Measurements from ENCODE around the gene UBE3A. TPM values are rescaled to one million over a fixed set of nuclear protein-coding genes. Genes with fewer than 3 reads are reported as not detected.

UBE3A gene
- total and polyA plus RNA-seq, 9 of the 15 experiments (the other 6 are each of a cell fraction or from before 2014, with no cell fraction given), result 29.3 to 103 (median 60.2) TPM

DNA sequence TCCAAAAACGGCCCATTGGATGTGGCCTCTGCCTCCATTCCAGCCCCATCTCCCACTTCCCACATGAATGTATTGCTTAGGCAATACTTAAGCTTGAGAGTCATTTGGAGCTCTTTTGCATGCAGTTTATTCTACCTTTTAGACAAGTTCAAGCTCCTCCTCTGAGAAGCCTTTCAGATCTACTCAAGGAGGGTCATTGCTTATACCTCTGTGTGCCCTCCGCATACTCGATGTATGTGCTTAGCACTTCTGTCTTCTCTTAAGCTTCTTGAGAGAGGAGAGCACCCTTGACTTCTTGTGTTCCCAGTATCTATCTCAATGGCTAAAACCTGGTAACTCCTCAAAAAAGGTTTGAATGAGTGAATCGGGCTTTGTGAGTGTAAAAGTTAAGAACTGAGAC lies 6.6 kb upstream of the UBE3A start (continued):
- TF ChIP-seq ATF1 (CRISPR knock-in tag; IDR thresholded peaks at IDR 0.05) (no peak), ATF1 (tag; IDR thresholded peaks at IDR 0.05) (no peak), SPI1 (IDR thresholded peaks at IDR 0.05; ENCODE audit: borderline replicate concordance, low read depth, low read length) (no peak), FOXA3 (CRISPR knock-in tag; conservative IDR thresholded peaks at IDR 0.05 in 1 of 2, IDR thresholded peaks at IDR 0.05 in 1 of 2) (no peak), NFIX (CRISPR knock-in tag; IDR thresholded peaks at IDR 0.05; ENCODE audit: low read depth) (no peak), ADNP (tag; IDR thresholded peaks at IDR 0.05) (no peak), NONO (IDR thresholded peaks at IDR 0.05; ENCODE audit: low read depth in 2 of 2, low read length in 1 of 2) (no peak), ZNF24 (IDR thresholded peaks at IDR 0.05) (no peak), MCM5 (IDR thresholded peaks at IDR 0.05; ENCODE audit: low read depth) (no peak), LARP7 (IDR thresholded peaks at IDR 0.05) (no peak), BRD9 (IDR thresholded peaks at IDR 0.05; ENCODE audit: low read depth, partially characterized antibody) (no peak)
- TF ChIP-seq, protein P1, sequence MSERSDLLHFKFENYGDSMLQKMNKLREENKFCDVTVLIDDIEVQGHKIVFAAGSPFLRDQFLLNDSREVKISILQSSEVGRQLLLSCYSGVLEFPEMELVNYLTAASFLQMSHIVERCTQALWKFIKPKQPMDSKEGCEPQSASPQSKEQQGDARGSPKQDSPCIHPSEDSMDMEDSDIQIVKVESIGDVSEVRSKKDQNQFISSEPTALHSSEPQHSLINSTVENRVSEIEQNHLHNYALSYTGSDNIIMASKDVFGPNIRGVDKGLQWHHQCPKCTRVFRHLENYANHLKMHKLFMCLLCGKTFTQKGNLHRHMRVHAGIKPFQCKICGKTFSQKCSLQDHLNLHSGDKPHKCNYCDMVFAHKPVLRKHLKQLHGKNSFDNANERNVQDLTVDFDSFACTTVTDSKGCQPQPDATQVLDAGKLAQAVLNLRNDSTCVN (CRISPR knock-in tag; IDR thresholded peaks at IDR 0.05), result no peak

DNA sequence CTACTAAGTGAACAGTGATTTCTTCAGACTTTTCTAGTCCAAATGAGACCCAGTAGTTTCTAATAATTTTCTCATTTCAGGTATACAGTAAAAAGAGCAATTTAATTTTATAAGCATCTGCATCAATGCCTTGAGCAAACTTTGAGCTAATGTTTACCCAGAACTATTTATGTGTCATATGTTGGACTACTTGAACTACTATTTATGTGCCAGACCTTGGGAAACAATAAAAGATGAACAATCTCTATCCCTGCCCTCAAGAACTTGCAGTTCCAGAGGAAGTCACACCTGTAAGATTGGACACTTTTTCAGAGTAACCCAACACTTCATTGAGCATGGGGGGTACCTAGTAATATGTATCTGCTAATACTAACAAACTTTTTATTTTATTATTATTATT lies 2.3 kb upstream of the UBE3A start:
- no TSS peak for BruUV-seq (replicated peaks)
- no peak for ATAC-seq
- Histone ChIP-seq H3K27ac (ENCODE audit: extremely low read depth, low read depth, low read length) (no peak overlapping the region), H3K4me3 (no peak overlapping the region), H3K4me1 (replicated peaks in 1 of 2; ENCODE audit: control insufficient read depth in 2 of 2, insufficient read depth in 2 of 2, low read length in 2 of 2) (peaks cover 4 to 5% of the 10 kb centered on the region in 2 experiments; a peak in 1 of 5 replicates), H3K79me2 (ENCODE audit: control insufficient read depth, insufficient read depth, low read length) (peaks cover 32% of the 10 kb centered on the region), H3K9ac (ENCODE audit: insufficient read depth in 1 of 2, low read depth in 2 of 2, low read length in 2 of 2) (no peak overlapping the region), H2AFZ (ENCODE audit: low read depth, low read length) (no peak overlapping the region), H3K9me3 (replicated peaks; ENCODE audit: control insufficient read depth, insufficient read depth, low read depth, low read length) (no peaks in the 10 kb centered on the region), H3K9me1 (ENCODE audit: control insufficient read depth, insufficient read depth, low read length) (no peaks in the 10 kb centered on the region), H3K27me3 (ENCODE audit: control insufficient read depth in 2 of 2, insufficient read depth in 2 of 2, low read length in 2 of 2) (no peaks in the 10 kb centered on the region), H4K20me1 (replicated peaks; ENCODE audit: control insufficient read depth, insufficient read depth, low read length) (peaks cover 19% of the 10 kb centered on the region; the same call in 1 of the 2 replicates), H3K4me2 (ENCODE audit: insufficient read depth, low read length) (no peak overlapping the region), H3K36me3 (ENCODE audit: control insufficient read depth, insufficient read depth, low read length) (peaks cover 10% of the 10 kb centered on the region; the same call in 1 of the 3 replicates)
- POLR2A ChIA-PET, result no interaction called here
- in situ Hi-C loops (cut with MboI) (no loop called here), intact Hi-C loops (cut with micrococcal nuclease) (no loop called here)
- TF ChIP-seq ELF1 (tag; IDR thresholded peaks at IDR 0.05), result no peak
- no peak for TF ChIP-seq ETS2 (tag; IDR thresholded peaks at IDR 0.05; ENCODE audit: borderline replicate concordance, poor library complexity, severe bottlenecking)
- TF ChIP-seq SP2 (IDR thresholded peaks at IDR 0.05; ENCODE audit: extremely low read depth, low read depth, low read length, poor library complexity, severe bottlenecking), result no peak
- no peak for TF ChIP-seq ZNF224 (CRISPR knock-in tag; IDR thresholded peaks at IDR 0.05)
- TF ChIP-seq, protein P2, sequence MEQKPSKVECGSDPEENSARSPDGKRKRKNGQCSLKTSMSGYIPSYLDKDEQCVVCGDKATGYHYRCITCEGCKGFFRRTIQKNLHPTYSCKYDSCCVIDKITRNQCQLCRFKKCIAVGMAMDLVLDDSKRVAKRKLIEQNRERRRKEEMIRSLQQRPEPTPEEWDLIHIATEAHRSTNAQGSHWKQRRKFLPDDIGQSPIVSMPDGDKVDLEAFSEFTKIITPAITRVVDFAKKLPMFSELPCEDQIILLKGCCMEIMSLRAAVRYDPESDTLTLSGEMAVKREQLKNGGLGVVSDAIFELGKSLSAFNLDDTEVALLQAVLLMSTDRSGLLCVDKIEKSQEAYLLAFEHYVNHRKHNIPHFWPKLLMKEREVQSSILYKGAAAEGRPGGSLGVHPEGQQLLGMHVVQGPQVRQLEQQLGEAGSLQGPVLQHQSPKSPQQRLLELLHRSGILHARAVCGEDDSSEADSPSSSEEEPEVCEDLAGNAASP (IDR thresholded peaks at IDR 0.05), result no peak
- no peak for TF ChIP-seq KLF6 (CRISPR knock-in tag; IDR thresholded peaks at IDR 0.05; ENCODE audit: borderline replicate concordance)
- no peak for TF ChIP-seq BRD9 (IDR thresholded peaks at IDR 0.05; ENCODE audit: low read depth, partially characterized antibody)
- TF ChIP-seq, protein P3, sequence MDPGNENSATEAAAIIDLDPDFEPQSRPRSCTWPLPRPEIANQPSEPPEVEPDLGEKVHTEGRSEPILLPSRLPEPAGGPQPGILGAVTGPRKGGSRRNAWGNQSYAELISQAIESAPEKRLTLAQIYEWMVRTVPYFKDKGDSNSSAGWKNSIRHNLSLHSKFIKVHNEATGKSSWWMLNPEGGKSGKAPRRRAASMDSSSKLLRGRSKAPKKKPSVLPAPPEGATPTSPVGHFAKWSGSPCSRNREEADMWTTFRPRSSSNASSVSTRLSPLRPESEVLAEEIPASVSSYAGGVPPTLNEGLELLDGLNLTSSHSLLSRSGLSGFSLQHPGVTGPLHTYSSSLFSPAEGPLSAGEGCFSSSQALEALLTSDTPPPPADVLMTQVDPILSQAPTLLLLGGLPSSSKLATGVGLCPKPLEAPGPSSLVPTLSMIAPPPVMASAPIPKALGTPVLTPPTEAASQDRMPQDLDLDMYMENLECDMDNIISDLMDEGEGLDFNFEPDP (CRISPR knock-in tag; IDR thresholded peaks at IDR 0.05), result no peak
- no peak for TF ChIP-seq IRF2 (CRISPR knock-in tag; IDR thresholded peaks at IDR 0.05)
- DNase-seq (ENCODE audit: extremely low read depth in 1 of 4, low spot score in 3 of 4), result no peak
- no peak for FAIRE-seq
- CTCF ChIA-PET (ENCODE audit: low intra/inter-chr PET ratio), result no interaction called here
